ENCODE measurements around the gene TFAP2A. TPM values are rescaled to one million over a fixed set of nuclear protein-coding genes. Genes with fewer than 3 reads are reported as not detected.

TFAP2A gene
- total and polyA plus RNA-seq, 2 experiments from 2014 or later: 2.5 to 7.2 TPM

GRCh38 chr6:10413850-10414738, 780 bp downstream of the TFAP2A start:
- Histone ChIP-seq H3K27ac (peak overlapping the region; percentile 85), H3K9me2 (ENCODE audit: insufficient read depth) (no peaks in the 10 kb centered on the region), H3K9ac (peak overlapping the region; percentile 93), H3K27me3 (replicated peaks; ENCODE audit: insufficient read depth) (peaks cover 25% of the 10 kb centered on the region), H3K4me2 (ENCODE audit: unreplicated experiment) (peak overlapping the region; percentile 69), H4K20me1 (ENCODE audit: insufficient read depth) (no peaks in the 10 kb centered on the region), H3K79me2 (ENCODE audit: insufficient read depth) (peaks cover 43% of the 10 kb centered on the region), H3K36me3 (ENCODE audit: low read depth) (no peaks in the 10 kb centered on the region), H3K4me3 (peak overlapping the region; percentile 98), H3F3A (ENCODE audit: insufficient read depth) (no peaks in the 10 kb centered on the region), H3K9me3 (ENCODE audit: low read depth) (no peaks in the 10 kb centered on the region), H3K4me1 (ENCODE audit: insufficient read depth) (no peaks in the 10 kb centered on the region; the same call in 1 of the 2 replicates), H2AFZ (peak overlapping the region; percentile 65)
- DNase-seq: peak; percentile 65
- in situ Hi-C loops (cut with MboI): loop anchor here (25.0 kb wide), 1 partner anchor 1427 kb away; no protein-coding TSS in a partner anchor
- no peak for TF ChIP-seq EZH2phosphoT487 (IDR thresholded peaks at IDR 0.05; ENCODE audit: insufficient read depth, low read depth)
- peak; percentile 80 for TF ChIP-seq EZH2 (IDR thresholded peaks at IDR 0.05; ENCODE audit: insufficient read depth, poor library complexity, severe bottlenecking)
- 7 to 8% methylated on average over 37 of the region's 37 CpGs for WGBS, 2 experiments (ENCODE audit: low coverage in 1 of 2, low lambda C conversion rate in 2 of 2, missing lambda C conversion rate in 2 of 2)

GRCh38 chr6:10413262-10413849, 1.5 kb downstream of the TFAP2A start:
- peak overlapping the region; percentile 69 for H3K4me2 ChIP-seq (ENCODE audit: unreplicated experiment)
- peak overlapping the region; percentile 65 for H2AFZ ChIP-seq
- H3K9me2 ChIP-seq (ENCODE audit: insufficient read depth): no peaks in the 10 kb centered on the region
- H3K27me3 ChIP-seq (replicated peaks; ENCODE audit: insufficient read depth): peaks cover 27% of the 10 kb centered on the region; the same call in 1 of the 2 replicates
- 16% methylated on average over 30 to 31 of the region's 31 CpGs for WGBS, 2 experiments (ENCODE audit: low coverage in 1 of 2, low lambda C conversion rate in 2 of 2, missing lambda C conversion rate in 2 of 2)
- in situ Hi-C loops (cut with MboI): loop anchor here (25.0 kb wide), 1 partner anchor 1426 kb away; no protein-coding TSS in a partner anchor
- H3K79me2 ChIP-seq (ENCODE audit: insufficient read depth): peaks cover 51% of the 10 kb centered on the region
- TF ChIP-seq EZH2phosphoT487 (IDR thresholded peaks at IDR 0.05; ENCODE audit: insufficient read depth, low read depth): no peak
- TF ChIP-seq EZH2 (IDR thresholded peaks at IDR 0.05; ENCODE audit: insufficient read depth, poor library complexity, severe bottlenecking): peak; percentile 75
- no peaks in the 10 kb centered on the region for H3K4me1 ChIP-seq (ENCODE audit: insufficient read depth)
- peaks cover 5% of the 10 kb centered on the region for H3F3A ChIP-seq (ENCODE audit: insufficient read depth)
- H3K27ac ChIP-seq: peak overlapping the region; percentile 85
- no peaks in the 10 kb centered on the region for H3K9me3 ChIP-seq (ENCODE audit: low read depth)
- H3K9ac ChIP-seq: peak overlapping the region; percentile 93
- H4K20me1 ChIP-seq (ENCODE audit: insufficient read depth): no peaks in the 10 kb centered on the region
- H3K4me3 ChIP-seq: peak overlapping the region; percentile 98
- no peaks in the 10 kb centered on the region for H3K36me3 ChIP-seq (ENCODE audit: low read depth)
- DNase-seq: no peak

GRCh38 chr6:10412461-10413261, 2.2 kb downstream of the TFAP2A start:
- Histone ChIP-seq H3K9ac (peak overlapping the region; percentile 93), H3K9me2 (ENCODE audit: insufficient read depth) (no peaks in the 10 kb centered on the region), H2AFZ (peak overlapping the region; percentile 65), H3K9me3 (ENCODE audit: low read depth) (no peaks in the 10 kb centered on the region), H3F3A (ENCODE audit: insufficient read depth) (peaks cover 12% of the 10 kb centered on the region), H3K4me2 (ENCODE audit: unreplicated experiment) (peak overlapping the region; percentile 69), H3K4me1 (ENCODE audit: insufficient read depth) (no peaks in the 10 kb centered on the region), H3K79me2 (ENCODE audit: insufficient read depth) (peaks cover 57% of the 10 kb centered on the region), H3K4me3 (peak overlapping the region; percentile 98), H3K27ac (peak overlapping the region; percentile 85), H3K36me3 (ENCODE audit: low read depth) (no peaks in the 10 kb centered on the region), H3K27me3 (replicated peaks; ENCODE audit: insufficient read depth) (peaks cover 21% of the 10 kb centered on the region; the same call in 1 of the 2 replicates), H4K20me1 (ENCODE audit: insufficient read depth) (no peaks in the 10 kb centered on the region)
- in situ Hi-C loops (cut with MboI): loop anchor here (25.0 kb wide), 1 partner anchor 1425 kb away; no protein-coding TSS in a partner anchor
- DNase-seq: peak; percentile 73
- TF ChIP-seq EZH2 (IDR thresholded peaks at IDR 0.05; ENCODE audit: insufficient read depth, poor library complexity, severe bottlenecking): no peak
- 0 out of 2 replicates have a peak, but pooled peaks have one; percentile 4 for TF ChIP-seq EZH2phosphoT487 (IDR thresholded peaks at IDR 0.05; ENCODE audit: insufficient read depth, low read depth)
- 2% methylated on average over 41 to 57 of the region's 82 CpGs for WGBS, 2 experiments (ENCODE audit: low coverage in 1 of 2, low lambda C conversion rate in 2 of 2, missing lambda C conversion rate in 2 of 2)

Data from GM23248 (cell line).